Stimulated activated CD4-positive, alpha-beta T cell treated with anti-CD3 and anti-CD28 coated beads, Interleukin-1b, Interleukin-23, amount 100 ng/mL, for 1 hour (primary cell): ENCODE results near the gene SLC25A45.
"Not testable (repeated sequence)": the region's sequence is repeated elsewhere in the genome, so short reads cannot be mapped to it uniquely, and the experiment has no call there.

Experiments used
- DNase-seq, 2 donors: peaks; one replicate each; pipeline ENCODE4 v3.0.0-alpha.2; 2020; ENCODE audit warnings: low read depth in 2 of 2

Gene SLC25A45

DNA sequence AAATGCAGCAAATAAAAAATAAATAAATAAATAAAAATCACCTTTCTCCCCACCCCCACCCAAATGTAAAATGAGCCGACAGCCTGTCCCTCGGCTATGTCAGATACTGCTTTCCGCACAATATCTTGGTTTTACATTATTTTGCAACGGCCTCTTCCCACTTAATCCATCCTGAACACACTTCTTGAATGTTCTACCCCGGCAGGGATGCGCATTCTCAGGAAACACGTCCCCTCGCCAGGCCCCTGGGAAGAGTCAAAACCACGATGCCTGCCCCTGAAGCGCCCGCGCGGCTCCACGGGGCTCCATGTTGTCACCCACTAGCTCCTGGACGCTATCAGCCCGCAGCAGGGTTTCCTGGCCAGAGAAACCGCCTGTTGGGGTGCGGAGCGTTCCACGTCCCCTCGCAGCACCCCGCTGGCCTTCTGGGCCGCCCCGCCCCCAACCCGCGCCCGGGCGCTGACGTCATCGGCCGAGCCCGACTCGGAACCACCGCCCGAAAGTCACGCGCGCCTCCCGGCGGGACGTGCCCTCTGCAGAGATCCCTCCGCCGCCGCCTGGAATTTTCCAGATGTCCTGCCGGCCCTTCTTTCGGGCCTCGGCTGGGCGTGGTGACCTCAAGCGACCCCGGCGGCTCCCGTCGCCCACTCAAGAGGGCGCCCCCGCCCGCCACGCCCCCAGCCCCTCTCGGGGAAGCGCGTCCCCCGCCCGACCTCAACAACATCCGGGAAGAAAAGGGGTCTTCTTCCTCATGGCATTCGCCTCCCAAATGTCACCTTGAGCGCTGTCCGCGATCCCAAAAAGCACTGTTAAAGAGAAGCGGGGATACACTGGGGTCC lies 39.6 kb upstream of the SLC25A45 start:
- DNase-seq: peak; percentile 84 to 88

DNA sequence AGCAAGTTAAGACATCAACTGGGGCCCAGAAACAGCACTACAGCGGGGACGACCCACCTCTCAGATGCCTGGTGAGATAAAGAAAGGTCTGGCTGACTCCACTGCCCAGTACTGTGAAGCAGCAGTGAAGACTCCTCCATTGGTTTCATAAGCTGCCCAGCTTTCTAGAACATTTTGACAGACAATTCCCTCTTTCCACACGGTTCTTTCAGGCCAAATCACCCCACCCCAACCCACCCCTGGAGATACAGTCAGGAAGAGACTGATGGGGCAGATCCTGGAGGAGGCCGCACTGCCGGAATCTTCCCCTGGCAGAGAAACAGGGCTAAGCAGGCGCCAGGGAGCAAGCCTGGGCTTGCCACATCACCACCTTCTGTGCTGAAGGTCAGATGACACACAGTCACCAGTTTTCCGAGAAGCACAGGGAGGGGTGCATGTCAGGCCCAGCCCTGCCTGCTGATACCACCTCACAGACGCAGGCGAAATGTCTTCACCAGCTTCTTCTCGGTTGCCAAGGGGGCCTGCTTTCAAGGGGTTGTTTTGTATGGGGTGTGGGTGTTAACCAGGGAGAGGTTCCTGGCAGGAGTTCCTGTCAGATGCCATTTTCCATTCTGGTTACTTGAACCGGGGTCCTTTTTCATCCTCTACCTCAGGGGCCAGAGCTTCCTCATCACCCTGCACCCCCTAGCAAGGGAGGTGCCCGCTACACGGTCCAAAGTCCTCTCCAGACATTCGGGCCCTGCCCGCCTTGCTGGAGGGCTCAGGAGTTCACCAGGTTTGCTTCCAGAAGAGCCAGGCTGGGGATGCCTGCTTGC lies 38.7 kb upstream of the SLC25A45 start:
- DNase-seq: peak in 1 of 2 donors; percentile 73

- DNase-seq: no peak
These were observed 38.1 kb upstream of the SLC25A45 start for GRCh38 chr11:65420506-65420905.

DNA sequence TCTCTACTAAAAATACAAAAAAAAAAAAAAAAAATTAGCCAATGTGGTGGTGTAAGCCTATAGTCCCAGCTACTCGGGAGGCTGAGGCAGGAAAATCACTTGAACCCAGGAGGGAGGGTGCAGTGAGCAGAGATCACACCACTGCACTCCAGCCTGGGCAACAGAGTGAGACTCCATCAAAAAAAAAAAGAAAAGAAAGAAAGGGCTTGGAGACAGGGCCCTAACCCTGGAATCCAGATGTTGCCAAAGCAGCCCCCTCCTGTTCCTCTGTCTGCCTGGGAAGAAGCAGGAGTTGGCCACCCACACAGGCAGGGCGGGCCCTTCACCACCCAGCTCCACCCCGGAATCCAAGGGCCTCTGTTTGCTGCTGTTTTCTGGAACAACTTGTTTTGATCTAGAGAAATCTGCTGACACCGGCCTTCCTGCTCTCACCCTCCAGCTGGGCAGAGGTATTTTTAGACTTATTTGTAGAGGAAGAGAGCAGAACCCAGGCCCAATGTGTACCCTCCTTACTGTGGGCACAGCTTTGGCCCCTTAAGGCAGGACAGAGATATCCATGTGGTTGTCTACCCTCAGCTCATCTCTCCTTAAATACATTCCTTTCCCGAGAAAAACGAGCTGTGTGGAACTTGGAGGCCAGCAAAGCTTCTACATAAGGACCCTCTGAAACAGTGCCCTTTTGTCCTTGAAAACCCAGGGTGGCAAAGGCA lies 37.5 kb upstream of the SLC25A45 start:
- DNase-seq: no peak

- no peak for DNase-seq
These were observed 37.0 kb upstream of the SLC25A45 start for GRCh38 chr11:65419460-65419771.

GRCh38 chr11:65418681-65419459 lies 36.4 kb upstream of the SLC25A45 start:
- peak in 1 of 2 donors; percentile 49 for DNase-seq

- DNase-seq: no peak
These were observed 35.9 kb upstream of the SLC25A45 start for GRCh38 chr11:65418431-65418680.

DNA sequence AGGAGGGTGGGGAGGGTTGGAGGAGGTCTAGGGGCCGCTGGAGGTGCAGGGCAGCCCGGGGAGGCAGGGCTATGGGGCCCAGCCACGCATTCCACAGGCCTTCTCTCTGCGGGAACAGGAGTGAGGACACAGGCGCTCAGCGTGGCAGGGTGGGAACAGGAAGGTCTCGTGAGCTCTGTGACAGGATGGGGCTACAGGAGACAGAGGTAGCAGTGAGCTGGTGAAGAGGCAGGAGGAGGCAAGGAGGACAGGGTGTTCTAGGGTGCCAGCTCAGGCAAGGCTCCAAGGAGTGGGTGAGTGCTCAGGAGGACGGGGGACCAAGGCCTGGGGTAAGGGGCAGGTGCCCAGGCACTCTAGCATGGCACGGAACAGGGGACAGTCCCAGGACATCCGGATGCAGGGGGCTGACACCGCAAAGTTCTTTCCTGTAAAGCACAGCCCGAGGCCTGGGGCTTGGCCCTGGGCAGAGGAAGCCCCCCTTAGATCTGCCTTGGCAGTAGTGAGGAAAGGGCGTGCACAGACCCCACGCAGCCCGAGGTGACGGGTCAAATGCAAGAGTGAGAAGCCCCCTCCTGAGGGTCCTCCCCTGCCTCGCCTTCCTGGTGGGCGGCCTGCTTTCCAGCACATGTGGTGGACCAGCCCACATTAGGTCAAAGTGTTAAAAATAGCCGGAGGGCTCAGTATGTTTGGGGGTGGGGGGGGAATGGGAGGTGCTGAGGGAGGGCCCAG lies 35.4 kb upstream of the SLC25A45 start:
- DNase-seq: no peak

GRCh38 chr11:65416841-65417701 lies 34.6 kb upstream of the SLC25A45 start:
- DNase-seq: no peak

- peak; percentile 81 to 86 for DNase-seq
These were observed 33.9 kb upstream of the SLC25A45 start for GRCh38 chr11:65416341-65416824.

- no peak for DNase-seq
These were observed 33.3 kb upstream of the SLC25A45 start for GRCh38 chr11:65415499-65416340.

DNA sequence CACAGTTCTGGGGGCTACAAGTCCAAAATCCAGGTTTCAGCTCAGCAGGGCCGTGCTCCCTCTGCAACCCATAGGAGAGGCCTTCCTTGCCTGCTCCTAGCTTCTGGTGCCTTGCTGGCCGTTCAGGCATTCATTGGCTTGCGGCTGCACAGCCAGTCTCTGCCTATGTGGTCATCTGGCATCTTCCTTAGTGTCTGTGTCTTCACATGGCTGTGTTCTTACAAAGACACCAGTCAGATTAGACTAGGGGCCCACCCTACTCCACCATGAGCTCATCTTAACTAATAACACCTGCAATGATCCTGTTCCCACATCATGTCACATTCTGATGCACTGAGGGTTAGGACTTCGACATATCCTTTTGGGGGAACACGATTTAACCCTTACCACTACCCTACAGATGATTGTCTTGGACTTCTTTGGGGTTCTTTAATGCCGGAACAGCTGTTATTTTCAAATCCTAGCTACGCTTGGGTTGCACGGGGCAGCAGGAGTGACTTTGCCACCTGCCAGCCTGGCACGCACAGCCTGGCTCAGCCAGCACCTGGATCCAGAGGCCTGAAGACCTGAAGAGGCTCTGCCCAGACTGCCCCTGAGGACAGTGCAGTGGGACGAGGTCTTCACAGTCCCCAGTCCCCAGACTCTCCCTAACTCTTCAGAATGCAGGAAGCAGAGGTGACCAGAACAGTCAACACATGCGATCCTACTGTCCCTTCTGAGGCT lies 32.5 kb upstream of the SLC25A45 start:
- no peak for DNase-seq

DNA sequence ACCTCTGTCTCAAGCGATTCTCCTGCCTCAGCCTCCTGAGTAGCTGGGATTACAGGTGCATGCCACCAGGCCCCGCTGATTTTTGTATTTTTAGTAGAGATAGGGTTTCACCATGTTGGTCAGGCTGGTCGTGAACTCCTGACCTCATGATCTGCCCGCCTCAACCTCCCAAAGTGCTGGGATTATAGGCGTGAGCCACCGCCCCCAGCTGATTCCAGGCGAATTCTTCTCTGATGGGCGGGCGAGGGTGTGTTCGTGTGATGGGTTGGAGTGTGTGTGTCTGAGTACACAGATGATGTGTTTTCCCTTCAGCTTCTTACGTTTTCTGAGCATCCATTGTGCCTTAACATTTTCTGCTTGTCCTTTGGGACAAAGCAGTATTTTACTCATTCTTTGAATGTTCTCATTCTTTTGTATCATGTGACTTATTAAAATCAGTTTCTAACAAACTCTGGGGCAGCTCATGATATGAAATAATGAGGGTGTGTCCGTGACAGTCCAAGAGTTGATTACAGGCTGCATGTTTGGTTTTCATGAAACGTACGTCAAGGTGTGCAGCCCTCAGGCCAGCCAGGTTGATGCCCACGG lies 30.7 kb upstream of the SLC25A45 start:
- not testable (repeated sequence) for DNase-seq

DNA sequence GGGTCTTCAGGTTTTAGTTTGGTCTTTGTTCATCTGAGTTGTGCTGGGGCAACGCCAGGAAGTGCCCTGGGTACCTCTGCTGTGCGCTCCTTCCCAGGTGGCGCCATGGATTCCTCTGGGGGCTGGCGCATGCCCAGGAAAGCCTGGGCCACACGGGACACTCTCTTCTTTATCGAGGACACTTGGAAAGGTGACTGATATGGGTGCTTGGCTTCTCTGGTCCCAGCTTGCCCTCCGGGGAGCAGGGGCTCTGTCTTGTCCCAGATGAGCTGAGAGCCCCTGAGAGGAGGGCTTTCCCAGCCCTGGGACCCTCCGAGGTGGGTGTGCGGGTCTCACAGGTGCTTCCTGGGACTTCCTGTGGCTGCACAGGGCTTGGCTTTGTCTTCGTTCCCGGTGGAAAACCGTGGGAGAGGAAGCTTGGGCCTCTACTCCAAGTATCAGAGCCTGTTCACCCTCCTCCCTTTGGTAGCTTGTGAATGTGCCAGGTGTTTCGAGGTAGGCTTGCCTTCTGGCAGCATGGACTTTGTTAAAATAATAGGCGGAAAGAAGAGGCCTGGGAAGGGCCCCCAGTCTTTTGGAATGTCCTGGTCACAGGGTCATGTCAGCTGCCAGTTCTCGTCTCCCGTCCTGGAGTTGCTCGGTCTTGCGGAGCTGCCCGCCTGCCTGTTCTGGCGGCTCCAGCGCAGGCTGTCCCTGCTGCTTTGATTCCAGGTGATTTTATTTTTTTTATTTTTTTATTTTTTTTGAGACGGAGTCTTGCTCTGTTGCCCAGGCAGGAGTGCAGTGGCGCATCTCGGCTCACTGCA lies 30.0 kb upstream of the SLC25A45 start:
- DNase-seq: no peak

DNA sequence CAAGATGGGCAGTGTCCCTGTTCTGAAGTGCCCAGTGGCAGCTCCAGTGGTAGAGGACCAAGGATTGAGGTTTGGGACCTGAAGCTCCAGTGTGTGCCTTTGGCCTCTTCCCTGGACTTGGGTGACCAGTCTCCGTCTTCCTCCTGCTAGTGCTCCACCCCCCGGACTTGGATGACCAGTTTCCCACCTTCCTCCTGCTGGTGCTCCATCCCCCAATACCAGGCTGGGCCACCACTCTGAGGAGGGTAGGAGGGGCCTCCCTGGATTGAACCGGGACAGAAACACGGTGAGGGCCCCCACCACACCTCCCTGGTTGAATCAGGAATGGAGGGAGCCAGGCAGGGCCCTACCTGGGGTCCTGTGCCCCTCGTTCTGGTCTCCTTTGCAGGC lies 29.2 kb upstream of the SLC25A45 start:
- DNase-seq: no peak

DNA sequence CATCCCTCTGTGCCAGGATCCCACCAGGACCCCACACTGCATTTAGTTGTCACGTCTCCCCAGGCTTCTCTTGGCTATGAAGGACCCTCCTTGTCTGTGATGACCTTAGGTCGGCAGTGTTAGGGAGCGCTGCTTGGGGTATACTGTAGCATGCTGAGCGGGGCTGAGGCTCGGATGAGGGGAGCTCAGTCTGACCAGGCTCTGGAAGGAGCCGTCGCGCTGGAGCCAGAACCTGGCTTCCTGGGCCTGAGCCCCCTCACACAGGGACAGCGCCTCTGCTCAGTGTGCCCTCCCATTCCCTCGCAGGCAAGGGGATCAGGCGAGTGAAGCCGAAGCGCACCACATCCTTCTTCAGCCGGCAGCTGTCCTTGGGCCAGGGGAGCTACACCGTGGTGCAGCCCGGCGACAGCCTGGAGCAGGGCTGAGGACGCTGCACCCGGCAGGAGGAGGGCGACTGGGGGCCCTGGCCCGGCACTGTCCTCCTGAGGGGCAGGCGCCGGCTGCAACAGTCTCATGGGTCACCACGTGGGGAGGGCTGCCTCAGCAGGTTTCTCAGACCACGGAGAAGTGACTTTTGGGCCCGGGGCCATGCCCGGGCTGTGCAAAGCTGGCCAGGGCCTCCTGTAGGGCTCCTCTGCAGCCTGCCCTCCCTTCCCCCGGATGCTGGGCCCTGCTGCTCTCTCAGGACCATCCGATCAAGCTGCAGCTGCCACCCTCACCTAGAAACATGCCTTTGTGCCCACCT lies 28.7 kb upstream of the SLC25A45 start:
- DNase-seq: no peak
